Measurements from ENCODE around the gene PKD1.

GRCh38 chr16:2096853-2097595 is 38.7 kb downstream of the PKD1 start:
- TF ChIP-seq CTCF (conservative IDR thresholded peaks at IDR 0.05), result no peak
- no peak for TF ChIP-seq ZFX (IDR thresholded peaks at IDR 0.05)

Measured in C4-2B (cell line).